H1 (cell line): ENCODE measurements around the gene SLC38A1. TPM values are rescaled to one million over a fixed set of nuclear protein-coding genes. Genes with fewer than 3 reads are reported as not detected.
A peak's percentile ranks its signal among the peaks of the same experiment; 100 is the strongest.

Experiments
- CTCF ChIA-PET: fragments of 300-600 bp; sonication (Branson Sonifier 250); formaldehyde crosslinking; loops from one replicate; lab custom pipeline; 2021; ENCODE audit not compliant: partially characterized antibody; lab: Charles Lee
- POLR2A ChIA-PET: fragments of 300-600 bp; sonication (Branson Sonifier 250); formaldehyde crosslinking; loops from one replicate; lab custom pipeline; 2021; ENCODE audit warnings: inconsistent platforms; ENCODE audit not compliant: partially characterized antibody; lab: Charles Lee
- DNase-seq, 2 experiments: peaks; one replicate each; pipeline versions ENCODE4 v3.0.0 to v3.0.0-alpha.2; 2010 to 2022; ENCODE audit warnings: low spot score in 2 of 2, low read depth in 1 of 2, mixed read lengths in 1 of 2
- FAIRE-seq: peaks from 2 replicates; lab custom pipeline; 2011; peaks lifted over from hg19 to GRCh38; lab: Jason Lieb, UNC
- H2AFZ ChIP-seq: 2 replicates; pipeline ENCODE4 v1.8.1; 2012; ENCODE audit warnings: low read length, inconsistent platforms
- H2AK5ac ChIP-seq: 2 replicates; pipeline ENCODE4 v1.6.1; 2013; ENCODE audit warnings: low read depth, low read length
- H2BK120ac ChIP-seq: replicated peaks from 2 replicates; pipeline ENCODE3; 2013; ENCODE audit warnings: low read depth, low read length, inconsistent platforms
- H2BK12ac ChIP-seq: 2 replicates; pipeline ENCODE4 v1.6.1; 2013; ENCODE audit warnings: low read depth, low read length
- H2BK15ac ChIP-seq: 2 replicates; pipeline ENCODE4 v1.6.1; 2013; ENCODE audit warnings: low read length
- H2BK20ac ChIP-seq: 2 replicates; pipeline ENCODE4 v1.6.1; 2013; ENCODE audit warnings: low read length
- H2BK5ac ChIP-seq: 2 replicates; pipeline ENCODE4 v1.6.1; 2013; ENCODE audit warnings: low read depth, low read length
- H3K14ac ChIP-seq: 2 replicates; pipeline ENCODE4 v1.6.1; 2013; ENCODE audit warnings: inconsistent platforms; ENCODE audit not compliant: insufficient read length
- H3K18ac ChIP-seq: 2 replicates; pipeline ENCODE4 v1.6.1; 2013; ENCODE audit warnings: low read length; ENCODE audit errors: extremely low read depth
- H3K23ac ChIP-seq: 2 replicates; pipeline ENCODE4 v1.6.1; 2013; ENCODE audit warnings: inconsistent platforms; ENCODE audit not compliant: insufficient read length
- H3K23me2 ChIP-seq: 2 replicates; pipeline ENCODE4 v1.6.1; 2013; ENCODE audit warnings: low read depth, low read length
- H3K27ac ChIP-seq: 2 replicates; pipeline ENCODE4 v1.6.1; 2011; ENCODE audit warnings: low read depth, low read length, inconsistent platforms
- H3K27me3 ChIP-seq, 4 experiments: replicated peaks in 1 of 4; 1 replicate in 1 of 4; 2 replicates in 3 of 4; pipeline versions ENCODE4 v1.6.1 to v1.8.1; 2011 to 2013; ENCODE audit warnings: low read length in 3 of 4, mild to moderate bottlenecking in 3 of 4, inconsistent platforms in 2 of 4, mixed read lengths in 2 of 4, moderate library complexity in 1 of 4; ENCODE audit not compliant: control insufficient read depth in 3 of 4, insufficient read depth in 3 of 4; ENCODE audit errors: extremely low read depth in 1 of 4
- H3K36me3 ChIP-seq, 4 experiments: 2 replicates each; pipeline versions ENCODE4 v1.6.1 to v1.8.1; 2011 to 2013; ENCODE audit warnings: mild to moderate bottlenecking in 4 of 4, low read length in 3 of 4, moderate library complexity in 2 of 4, control low read depth in 1 of 4, inconsistent platforms in 1 of 4; ENCODE audit not compliant: insufficient read depth in 4 of 4, control insufficient read depth in 2 of 4
- H3K4ac ChIP-seq: replicated peaks from 2 replicates; pipeline ENCODE3; 2013; ENCODE audit warnings: low read length, low read depth, mixed read lengths, inconsistent platforms; ENCODE audit not compliant: insufficient read length
- H3K4me1 ChIP-seq, 4 experiments: replicated peaks in 1 of 4; 1 replicate in 1 of 4; 2 replicates in 3 of 4; pipeline versions ENCODE4 v1.6.1 to v1.8.1; 2011 to 2013; ENCODE audit warnings: low read length in 3 of 4, inconsistent platforms in 2 of 4, mixed read lengths in 1 of 4; ENCODE audit not compliant: insufficient read depth in 4 of 4, control insufficient read depth in 3 of 4
- H3K4me2 ChIP-seq, 2 experiments: 2 replicates each; pipeline versions ENCODE4 v1.6.1 to v1.8.1; 2011 to 2013; ENCODE audit warnings: low read depth in 2 of 2, low read length in 2 of 2, control low read depth in 1 of 2, inconsistent platforms in 1 of 2, mild to moderate bottlenecking in 1 of 2; ENCODE audit not compliant: insufficient read depth in 1 of 2
- H3K4me3 ChIP-seq, 4 experiments: fragments of 200-600, 300-600 bp in 1 of 4; sonication (generic), shearing (Covaris generic), sonication (Bioruptor Twin) in 1 of 4; 2 replicates each; pipeline versions ENCODE4 v1.5.1 to v1.8.1; 2011 to 2016; ENCODE audit warnings: low read length in 4 of 4, low read depth in 3 of 4, control low read depth in 2 of 4, inconsistent platforms in 2 of 4, mild to moderate bottlenecking in 2 of 4, mixed read lengths in 1 of 4, moderate library complexity in 1 of 4; ENCODE audit not compliant: insufficient read depth in 2 of 4; ENCODE audit errors: extremely low read depth in 1 of 4
- H3K56ac ChIP-seq: replicated peaks from 2 replicates; pipeline ENCODE3; 2013; ENCODE audit warnings: low read depth, mild to moderate bottlenecking, mixed read lengths, low read length, inconsistent platforms; ENCODE audit not compliant: insufficient read length
- H3K79me1 ChIP-seq: 2 replicates; pipeline ENCODE4 v1.6.1; 2013; ENCODE audit warnings: low read depth, low read length, control low read depth
- H3K79me2 ChIP-seq, 2 experiments: 2 replicates each; pipeline versions ENCODE4 v1.6.1 to v1.8.1; 2012 to 2013; ENCODE audit warnings: low read length in 2 of 2, mild to moderate bottlenecking in 2 of 2, inconsistent platforms in 1 of 2; ENCODE audit not compliant: insufficient read depth in 2 of 2, control insufficient read depth in 1 of 2
- H3K9ac ChIP-seq, 4 experiments: replicated peaks in 1 of 4; 1 replicate in 1 of 4; 2 replicates in 3 of 4; pipeline versions ENCODE4 v1.6.1 to v1.8.1; 2011 to 2013; ENCODE audit warnings: low read depth in 3 of 4, low read length in 3 of 4, control low read depth in 2 of 4, mild to moderate bottlenecking in 2 of 4, moderate library complexity in 2 of 4, inconsistent platforms in 1 of 4; ENCODE audit errors: extremely low read depth in 1 of 4
- H3K9me3 ChIP-seq, 2 experiments: 2 replicates each; pipeline versions ENCODE4 v1.6.1 to v1.8.1; 2012 to 2013; ENCODE audit warnings: mild to moderate bottlenecking in 2 of 2, moderate library complexity in 2 of 2, control low read depth in 1 of 2, inconsistent platforms in 1 of 2, low read depth in 1 of 2, low read length in 1 of 2, mixed read lengths in 1 of 2; ENCODE audit not compliant: insufficient read depth in 2 of 2
- H4K20me1 ChIP-seq, 2 experiments: replicated peaks in 1 of 2; 2 replicates each; pipeline versions ENCODE3 to v1.8.1; 2011 to 2013; ENCODE audit warnings: inconsistent platforms in 2 of 2, low read length in 2 of 2, mild to moderate bottlenecking in 1 of 2; ENCODE audit not compliant: insufficient read depth in 2 of 2, control insufficient read depth in 1 of 2
- H4K5ac ChIP-seq: 2 replicates; pipeline ENCODE4 v1.6.1; 2013; ENCODE audit warnings: low read length, low read depth, mixed read lengths, inconsistent platforms; ENCODE audit not compliant: insufficient read length
- H4K8ac ChIP-seq: 2 replicates; pipeline ENCODE4 v1.8.0; 2013; ENCODE audit warnings: mild to moderate bottlenecking, moderate library complexity, low read length, inconsistent platforms; ENCODE audit not compliant: insufficient read depth; ENCODE audit errors: extremely low read depth
- H4K91ac ChIP-seq: replicated peaks from 2 replicates; pipeline ENCODE3; 2013; ENCODE audit warnings: low read length, mixed read lengths, inconsistent platforms; ENCODE audit not compliant: insufficient read length
- POLR2AphosphoS5 ChIP-seq: IDR thresholded peaks from 2 replicates; pipeline ENCODE4 v1.6.1; 2011; ENCODE audit warnings: low read depth, low read length
- RFX5 ChIP-seq: IDR thresholded peaks from 2 replicates; pipeline ENCODE4 v1.6.1; 2011; ENCODE audit warnings: low read depth, low read length, improper control_type of control experiment, borderline replicate concordance
- WGBS, 2 experiments: shearing (Covaris generic) in 1 of 2; methylation state at CpG; one replicate each; pipeline versions ENCODE4 v1.1.6 to v1.1.7; 2013 to 2015; ENCODE audit warnings: low lambda C conversion rate in 2 of 2, mixed read lengths in 2 of 2, inconsistent platforms in 1 of 2, low coverage in 1 of 2, missing lambda C conversion rate in 1 of 2; ENCODE audit not compliant: insufficient replicate concordance in 2 of 2, insufficient coverage in 1 of 2, insufficient read length in 1 of 2; ENCODE audit errors: extremely low coverage in 1 of 2, missing lambda C conversion rate in 1 of 2; 5-methylcytosine and 5-hydroxymethylcytosine counted together
- polyA plus RNA-seq, 7 experiments: library from polyadenylated mRNA; depleted of rRNA in 3 of 7; stranded (reverse) in 5 of 7; unstranded in 2 of 7; fragments of >200 nt in 5 of 7; fragments of 200-250 nt in 2 of 7; gene quantifications; 1 replicate in 5 of 7; 2 replicates in 1 of 7; 4 replicates in 1 of 7; pipeline versions ENCODE4 v1.2.1 to v1.2.3, GENCODE V29; 2011 to 2013; ENCODE audit warnings: missing spikeins in 2 of 7, mixed read lengths in 2 of 7
- total RNA-seq: library from RNA; stranded (reverse); fragmentation: NEBNext Ultra II Directional; extraction: Animal tissue kit (Norgen Biotek cat#: 25700); gene quantifications from 2 replicates; pipeline ENCODE4 v1.2.1, GENCODE V29; 2021

The SLC38A1 gene
- total and polyA plus RNA-seq, 2 of the 8 experiments (the other 6 are each of a cell fraction or from before 2014, with no cell fraction given) = 83.4 to 242 TPM

DNA sequence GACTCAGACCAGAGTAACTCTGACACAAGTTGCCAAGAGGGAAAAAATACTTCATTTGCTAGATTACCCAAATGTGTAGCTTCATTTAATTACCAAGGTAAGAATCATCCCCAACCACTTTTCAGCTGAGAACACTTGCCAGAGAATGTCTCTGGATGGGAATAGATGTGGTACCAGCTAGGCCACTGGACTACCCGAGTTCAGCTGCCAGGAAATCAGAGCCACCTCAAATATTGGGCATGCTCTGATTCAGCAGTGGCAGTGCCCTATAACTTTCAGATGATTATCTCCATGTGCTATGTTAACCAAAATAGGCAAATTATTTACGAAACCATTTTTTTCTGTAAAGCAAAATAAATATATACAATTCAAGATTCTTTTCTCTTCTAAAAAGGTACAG, 80.7 kb downstream of the SLC38A1 start:
- H3K79me1 ChIP-seq = no peaks in the 10 kb centered on the region; the same call in 1 of the 2 replicates

More for the DNA sequence above, 80.7 kb downstream of the SLC38A1 start:
- Histone ChIP-seq H4K5ac (no peak overlapping the region), H3K4me3 (no peak overlapping the region), H3K56ac (no peak overlapping the region), H2BK120ac (no peak overlapping the region), H2BK5ac (no peak overlapping the region), H2AK5ac (no peak overlapping the region), H3K9ac (no peak overlapping the region), H3K23me2 (no peaks in the 10 kb centered on the region), H2BK12ac (no peak overlapping the region), H4K20me1 (peaks cover 0 to 2% of the 10 kb centered on the region in 2 experiments), H3K36me3 (peaks cover 3 to 30% (median 21%) of the 10 kb centered on the region in 4 experiments; a peak in 7 of 8 replicates), H3K18ac (no peak overlapping the region), H2AFZ (no peak overlapping the region), H3K9me3 (peaks cover 4 to 13% of the 10 kb centered on the region in 2 experiments; a peak in 3 of 4 replicates), H3K23ac (no peak overlapping the region), H3K79me2 (no peaks in the 10 kb centered on the region), H3K14ac (no peak overlapping the region), H3K4me1 (no peaks in the 10 kb centered on the region; a peak in 1 of 7 replicates), H3K27me3 (no peaks in the 10 kb centered on the region), H3K27ac (no peak overlapping the region), H4K8ac (no peak overlapping the region), H3K4me2 (no peak overlapping the region), H4K91ac (no peak overlapping the region), H3K4ac (no peak overlapping the region), H2BK15ac (no peak overlapping the region), H2BK20ac (no peak overlapping the region)
- WGBS, 2 experiments = 90% methylated on average over 2 of the region's 2 CpGs; no CpG with 5 or more reads in 1 of the 2 experiments
- FAIRE-seq = no peak
- DNase-seq = no peak
- POLR2A ChIA-PET = interaction anchor here (0.6 to 0.9 kb wide), 3 partner anchors 8 to 81 kb away, joined by 3 read pairs; partner anchors contain the start of gene SLC38A1
- TF ChIP-seq RFX5 (no peak), POLR2AphosphoS5 (peak; percentile 36; the same call in 1 of the 2 replicates)
- CTCF ChIA-PET = interaction anchor here (1.2 kb wide), 1 partner anchor 197 kb away, joined by 3 read pairs; no protein-coding TSS in a partner anchor
